ENCODE results near the gene BRD7. TPM values are rescaled to one million over a fixed set of nuclear protein-coding genes. Genes with fewer than 3 reads are reported as not detected.
A peak's percentile ranks its signal among the peaks of the same experiment; 100 is the strongest.

Gene BRD7
- total and polyA plus RNA-seq, 10 of the 15 experiments (the other 5 are each of a cell fraction or from before 2014, with no cell fraction given), result 16.9 to 74.7 (median 52.0) TPM

GRCh38 chr16:50276801-50277555 lies 91.8 kb downstream of the BRD7 start (continued):
- TF ChIP-seq CUX1 (IDR thresholded peaks at IDR 0.05; ENCODE audit: insufficient replicate concordance, low read depth, low read length) (no peak), ASH2L (IDR thresholded peaks at IDR 0.05; ENCODE audit: borderline replicate concordance, low read depth) (no peak), EED (IDR thresholded peaks at IDR 0.05; ENCODE audit: low read depth) (peak; percentile 98), ZNF217 (IDR thresholded peaks at IDR 0.05) (peak; percentile 87), MEF2A (IDR thresholded peaks at IDR 0.05; ENCODE audit: insufficient read depth, low read depth, low read length) (0 out of 2 replicates have a peak, but pooled peaks have one; percentile 19), SMARCA5 (IDR thresholded peaks at IDR 0.05) (peak; percentile 86), IRF4 (IDR thresholded peaks at IDR 0.05; ENCODE audit: low read depth, low read length) (peak; percentile 72; the same call in 1 of the 2 replicates), ATF7 (IDR thresholded peaks at IDR 0.05; ENCODE audit: low read depth) (peak; percentile 44; the same call in 1 of the 2 replicates), CBFB (IDR thresholded peaks at IDR 0.05; ENCODE audit: low read depth) (no peak), RUNX3 (IDR thresholded peaks at IDR 0.05; ENCODE audit: low read length) (peak; percentile 63), CBX3 (IDR thresholded peaks at IDR 0.05; ENCODE audit: borderline replicate concordance, low read depth) (no peak), YBX1 (IDR thresholded peaks at IDR 0.05) (no peak), BCL11A (IDR thresholded peaks at IDR 0.05; ENCODE audit: low read depth, low read length) (peak; percentile 12; the same call in 1 of the 2 replicates), CREB1 (IDR thresholded peaks at IDR 0.05; ENCODE audit: low read depth) (peak; percentile 69), NFXL1 (IDR thresholded peaks at IDR 0.05; ENCODE audit: borderline replicate concordance) (no peak), GATAD2B (conservative IDR thresholded peaks at IDR 0.05; ENCODE audit: low read depth) (peak; percentile 19; the same call in 1 of the 2 replicates), RFX5 (IDR thresholded peaks at IDR 0.05; ENCODE audit: low read depth, low read length) (no peak), CBX5 (IDR thresholded peaks at IDR 0.05; ENCODE audit: low read depth) (0 out of 2 replicates have a peak, but pooled peaks have one; percentile 32), ZNF384 (IDR thresholded peaks at IDR 0.05; ENCODE audit: borderline replicate concordance, low read depth, low read length) (peak; percentile 67; the same call in 1 of the 2 replicates), NFIC (IDR thresholded peaks at IDR 0.05; ENCODE audit: low read depth, low read length) (peak; percentile 57; the same call in 1 of the 2 replicates), JUNB (IDR thresholded peaks at IDR 0.05) (peak; percentile 55), NBN (IDR thresholded peaks at IDR 0.05) (peak; percentile 23; the same call in 1 of the 2 replicates)

Measured in GM12878 (cell line).